Heart left ventricle (tissue), 16 donors: ENCODE measurements around the gene MRTFA. TPM values are rescaled to one million over a fixed set of nuclear protein-coding genes. Genes with fewer than 3 reads are reported as not detected.

Experiments
- ATAC-seq, 4 donors: fragments of 200-7000 bp; cut with Tn5 transposase; one replicate each; pipeline ENCODE4 v1.9.1; 2020 to 2022; ENCODE audit warnings: moderate library complexity in 4 of 4, mild to moderate bottlenecking in 3 of 4, moderate number of reproducible peaks in 1 of 4
- DNase-seq, 5 donors: peaks; one replicate each; pipeline ENCODE4 v3.0.0-alpha.2; 2020
- H3K27ac ChIP-seq, 12 donors: fragments of 200-600 bp; sonication (generic) in 4 of 12; one replicate each; pipeline versions ENCODE4 v1.5.0 to v1.8.0; 2016 to 2022; ENCODE audit warnings: mild to moderate bottlenecking in 2 of 12
- H3K27me3 ChIP-seq, 9 donors: fragments of 200-600 bp; sonication (generic) in 2 of 9; one replicate each; pipeline versions ENCODE4 v1.5.1 to v1.8.0; 2016 to 2022; ENCODE audit warnings: mild to moderate bottlenecking in 3 of 9
- H3K36me3 ChIP-seq, 9 donors: fragments of 200-600 bp; sonication (generic) in 2 of 9; one replicate each; pipeline versions ENCODE4 v1.5.0 to v1.8.0; 2018 to 2022; ENCODE audit warnings: mild to moderate bottlenecking in 2 of 9
- H3K4me1 ChIP-seq, 12 donors: fragments of 200-600 bp; sonication (generic) in 4 of 12; one replicate each; pipeline versions ENCODE4 v1.5.0 to v1.8.0; 2016 to 2022; ENCODE audit warnings: mild to moderate bottlenecking in 3 of 12
- H3K4me3 ChIP-seq, 12 donors: fragments of 200-600 bp; sonication (generic) in 4 of 12; one replicate each; pipeline versions ENCODE4 v1.5.0 to v1.8.0; 2017 to 2022; ENCODE audit warnings: mild to moderate bottlenecking in 9 of 12, moderate library complexity in 4 of 12
- H3K9me3 ChIP-seq, 12 donors: fragments of 200-600 bp; sonication (generic) in 4 of 12; one replicate each; pipeline versions ENCODE4 v1.5.0 to v1.8.0; 2016 to 2022; ENCODE audit warnings: mild to moderate bottlenecking in 1 of 12
- POLR2A ChIP-seq, 2 donors: fragments of 450-650 bp; IDR thresholded peaks; one replicate each; pipeline ENCODE4 v1.6.1; 2017; ENCODE audit warnings: antibody characterized with exemption in 2 of 2, mild to moderate bottlenecking in 2 of 2, moderate library complexity in 2 of 2
- WGBS, 4 donors: extraction: QIAGEN DNeasy Blood & Tissue Kit in 2 of 4; methylation state at CpG; one replicate each; pipeline versions ENCODE4 v1.1.5 to v1.1.7; 2013 to 2018; 5-methylcytosine and 5-hydroxymethylcytosine counted together
- intact Hi-C, 10 donors: fragments of 100-400 bp; cut with DNase I; formaldehyde crosslinking; loops; one replicate each; pipeline versions ENCODE4 v1.11.1 to v1.14.2; 2022
- polyA plus RNA-seq, 2 donors: library from polyadenylated mRNA; stranded (reverse); fragments of 200-250 nt; gene quantifications; one replicate each; pipeline ENCODE4 v1.2.3, GENCODE V29; 2013
- total RNA-seq, 9 donors: library from RNA; depleted of rRNA in 2 of 9; stranded (reverse); fragments of >200 nt in 2 of 9; fragmentation: NEBNext Ultra II Directional in 3 of 9; extraction: Animal tissue kit (Norgen Biotek cat#: 25700) in 3 of 9; gene quantifications; one replicate each; pipeline versions ENCODE4 v1.1.0 to v1.2.4, GENCODE V29; 2016 to 2023
- TF ChIP-seq, protein P1 (sequence below), 12 donors: fragments of 200-600 bp; sonication (generic) in 4 of 12; IDR thresholded peaks; one replicate each; pipeline versions ENCODE4 v1.5.0 to v1.8.0; 2018 to 2022; ENCODE audit warnings: antibody characterized with exemption in 12 of 12, mild to moderate bottlenecking in 5 of 12
- donor health status: ischemic (EF 13 %, LVEDD 7.1; RV severe dilation, severe dysfunction).
- donor health status: healthy with polysubstance abuse.
- donor health status: DM: no; HTN: yes; CAD: no.
- donor health status: DM: no; HTN: no; CAD: no.
- donor health status: ischemic (EF 25% LVEDD 6.9; RV normal size, moderate dysfunction).
- donor health status: ischemic (EF 25% LVEDD 5.7; RV mildly dilated, moderate dysfunction).
- donor health status: healthy.
- donor health status: DM: yes; HTN: yes; CAD: no.
- donor health status: ischemic (EF 35%, LVEDD 5.7; RV mildly dilated, moderate dysfunction).
- donor health status: nonischemic (EF 11% LVEDD 7.7; RV severe dilation, severe dysfunction).
- donor health status: DM: yes; HTN: yes; CAD: no.
- donor health status: PGD.
- donor health status: ischemic (EF 29% LVEDD 5.4; RV normal size, mild dysfunction).
- donor health status: nonischemic (EF 23%, LVEDD 6.1; RV moderate dilation, normal function).

MRTFA gene
- total and polyA plus RNA-seq, 11 donors: 14.0 to 52.6 (median 26.9) TPM

DNA sequence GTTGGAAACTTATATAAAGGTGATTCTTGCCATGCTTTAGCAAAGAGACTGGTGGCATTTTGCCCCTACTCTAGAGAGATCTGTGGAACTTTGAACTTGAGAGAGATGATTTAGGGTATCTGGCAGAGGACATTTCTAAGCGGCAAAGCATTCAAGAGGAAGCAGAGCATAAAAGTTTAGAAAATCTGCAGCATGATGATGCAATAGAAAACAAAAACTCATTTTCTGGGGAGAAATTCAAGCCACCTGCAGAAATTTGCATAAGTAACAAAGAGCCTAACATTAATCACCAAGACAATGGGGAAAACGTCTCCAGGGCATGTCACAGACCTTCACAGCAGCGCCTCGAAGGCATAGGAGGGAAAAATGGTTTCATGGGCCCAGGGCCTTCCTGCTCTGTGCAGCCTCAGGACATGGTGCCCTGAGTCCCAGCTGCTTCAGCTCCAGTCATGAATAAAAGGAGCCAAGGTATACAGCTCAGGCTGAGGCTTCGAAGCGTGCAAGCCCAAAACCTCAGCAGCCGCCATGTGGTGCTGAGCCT is 83.4 kb downstream of the MRTFA start:
- intact Hi-C loops: loop anchor here in 8 of 10 donors (2.0 to 10.0 kb wide), 4 partner anchors 92 to 94 kb away; no protein-coding TSS in a partner anchor
- DNase-seq (no peak), ATAC-seq (no peak)
- peaks cover 0 to 17% (median 5%) of the 10 kb centered on the region in 12 donors for H3K4me1 ChIP-seq
- no peaks in the 10 kb centered on the region for H3K27me3 ChIP-seq
- no peak overlapping the region for H3K27ac ChIP-seq
- peaks cover 0 to 6% (median 0%) of the 10 kb centered on the region in 12 donors for H3K9me3 ChIP-seq
- TF ChIP-seq, protein P1, sequence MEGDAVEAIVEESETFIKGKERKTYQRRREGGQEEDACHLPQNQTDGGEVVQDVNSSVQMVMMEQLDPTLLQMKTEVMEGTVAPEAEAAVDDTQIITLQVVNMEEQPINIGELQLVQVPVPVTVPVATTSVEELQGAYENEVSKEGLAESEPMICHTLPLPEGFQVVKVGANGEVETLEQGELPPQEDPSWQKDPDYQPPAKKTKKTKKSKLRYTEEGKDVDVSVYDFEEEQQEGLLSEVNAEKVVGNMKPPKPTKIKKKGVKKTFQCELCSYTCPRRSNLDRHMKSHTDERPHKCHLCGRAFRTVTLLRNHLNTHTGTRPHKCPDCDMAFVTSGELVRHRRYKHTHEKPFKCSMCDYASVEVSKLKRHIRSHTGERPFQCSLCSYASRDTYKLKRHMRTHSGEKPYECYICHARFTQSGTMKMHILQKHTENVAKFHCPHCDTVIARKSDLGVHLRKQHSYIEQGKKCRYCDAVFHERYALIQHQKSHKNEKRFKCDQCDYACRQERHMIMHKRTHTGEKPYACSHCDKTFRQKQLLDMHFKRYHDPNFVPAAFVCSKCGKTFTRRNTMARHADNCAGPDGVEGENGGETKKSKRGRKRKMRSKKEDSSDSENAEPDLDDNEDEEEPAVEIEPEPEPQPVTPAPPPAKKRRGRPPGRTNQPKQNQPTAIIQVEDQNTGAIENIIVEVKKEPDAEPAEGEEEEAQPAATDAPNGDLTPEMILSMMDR (IDR thresholded peaks at IDR 0.05): no peak
- TF ChIP-seq POLR2A (IDR thresholded peaks at IDR 0.05): no peak
- WGBS, 4 donors: 97 to 99% (median 98%) methylated on average over 6 to 7 of the region's 7 CpGs
- H3K4me3 ChIP-seq: no peak overlapping the region
- H3K36me3 ChIP-seq: peaks cover 0 to 21% (median 3%) of the 10 kb centered on the region in 9 donors

DNA sequence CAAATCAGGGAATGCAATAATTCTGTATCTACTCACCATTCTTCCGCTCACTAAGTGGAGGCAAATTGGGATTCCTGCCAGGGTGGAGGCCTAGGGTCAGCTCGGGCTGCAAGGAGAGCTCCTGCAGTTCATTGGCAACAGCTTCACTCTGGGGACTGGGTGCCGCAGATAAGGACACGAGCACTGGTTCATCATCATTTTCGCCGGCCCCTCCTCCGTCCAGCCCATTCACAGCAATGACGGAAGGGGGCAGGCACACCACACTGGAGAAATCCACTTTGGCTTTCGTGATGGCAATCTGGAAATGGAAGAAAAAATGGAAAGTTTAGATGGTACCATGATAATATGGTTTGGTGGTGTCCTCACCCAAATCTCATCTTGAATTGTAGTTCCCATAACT is 84.4 kb downstream of the MRTFA start:
- no peak overlapping the region for H3K27ac ChIP-seq
- peak; percentile 89 to 95 (median 91) for ATAC-seq
- H3K4me3 ChIP-seq: no peak overlapping the region
- peaks cover 0 to 6% (median 0%) of the 10 kb centered on the region in 12 donors for H3K9me3 ChIP-seq
- peak; percentile 68 to 87 (median 80) for DNase-seq
- WGBS, 4 donors: 36 to 51% (median 45%) methylated on average over 9 of the region's 9 CpGs
- H3K27me3 ChIP-seq: no peaks in the 10 kb centered on the region
- intact Hi-C loops: loop anchor here in 8 of 10 donors (2.0 to 10.0 kb wide), 4 partner anchors 93 to 95 kb away; no protein-coding TSS in a partner anchor
- H3K36me3 ChIP-seq: peaks cover 0 to 25% (median 3%) of the 10 kb centered on the region in 9 donors
- TF ChIP-seq POLR2A (IDR thresholded peaks at IDR 0.05): no peak
- TF ChIP-seq, protein P1 (IDR thresholded peaks at IDR 0.05): peak in 11 of 12 donors; percentile 33 to 64 (median 48)
- peaks cover 0 to 17% (median 5%) of the 10 kb centered on the region in 12 donors for H3K4me1 ChIP-seq

DNA sequence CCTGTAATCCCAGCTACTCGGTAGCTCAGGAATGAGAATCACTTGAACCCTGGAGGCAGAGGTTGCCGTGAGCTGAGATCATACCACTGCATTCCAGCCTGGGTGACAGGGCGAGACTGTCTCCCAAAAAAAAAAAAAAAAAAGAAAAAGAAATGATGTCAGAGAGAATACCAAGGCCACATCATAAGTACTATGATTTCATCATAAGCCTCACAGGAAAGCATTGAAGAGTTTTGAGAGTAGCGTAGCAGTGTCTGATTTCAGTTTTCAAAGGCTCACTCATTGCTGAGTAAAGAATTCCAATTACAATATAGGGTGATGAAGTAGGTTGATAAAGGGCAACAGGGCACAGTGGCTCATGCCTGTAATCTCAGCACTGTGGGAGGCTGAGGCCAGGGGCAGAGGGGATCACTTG is 88.8 kb downstream of the MRTFA start:
- H3K9me3 ChIP-seq: peaks cover 0 to 4% (median 0%) of the 10 kb centered on the region in 12 donors
- ATAC-seq (no peak), DNase-seq (no peak)
- H3K36me3 ChIP-seq: peaks cover 0 to 29% (median 12%) of the 10 kb centered on the region in 9 donors
- H3K4me3 ChIP-seq: no peak overlapping the region
- no peak overlapping the region for H3K27ac ChIP-seq
- intact Hi-C loops: no loop called here
- peaks cover 0 to 23% (median 5%) of the 10 kb centered on the region in 12 donors for H3K4me1 ChIP-seq
- TF ChIP-seq, protein P1 (IDR thresholded peaks at IDR 0.05): no peak
- no peak for TF ChIP-seq POLR2A (IDR thresholded peaks at IDR 0.05)
- WGBS, 4 donors: 93 to 97% (median 95%) methylated on average over 4 of the region's 4 CpGs
- H3K27me3 ChIP-seq: no peaks in the 10 kb centered on the region

DNA sequence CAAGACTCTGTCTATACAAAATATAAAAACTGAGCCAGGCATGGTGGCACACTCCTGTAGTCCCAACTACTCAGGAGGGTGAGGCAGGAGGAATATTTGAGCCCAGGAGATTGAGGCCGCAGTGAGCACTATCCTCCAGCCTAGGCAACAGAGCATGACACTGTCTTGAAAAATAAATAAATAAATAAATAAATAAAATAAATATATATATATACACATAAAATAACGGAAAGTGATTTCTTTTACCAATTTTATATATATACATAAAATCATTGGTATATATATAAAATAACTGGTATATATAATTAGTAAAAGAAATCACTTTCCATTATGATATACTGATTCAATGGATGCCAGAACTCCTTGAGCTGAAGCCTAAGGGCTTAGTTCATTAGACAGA is 91.8 kb downstream of the MRTFA start:
- ATAC-seq (no peak), DNase-seq (no peak)
- Histone ChIP-seq H3K9me3 (no peaks in the 10 kb centered on the region), H3K4me1 (peaks cover 0 to 21% (median 2%) of the 10 kb centered on the region in 12 donors), H3K27me3 (no peaks in the 10 kb centered on the region), H3K36me3 (peaks cover 0 to 15% (median 7%) of the 10 kb centered on the region in 9 donors), H3K27ac (no peak overlapping the region), H3K4me3 (no peak overlapping the region)
- WGBS, 4 donors: 97 to 100% (median 99%) methylated on average over 2 of the region's 2 CpGs
- intact Hi-C loops: no loop called here
- TF ChIP-seq, protein P1 (IDR thresholded peaks at IDR 0.05): no peak
- no peak for TF ChIP-seq POLR2A (IDR thresholded peaks at IDR 0.05)
